Measurements from ENCODE around the gene CDH4.

Gene CDH4

DNA sequence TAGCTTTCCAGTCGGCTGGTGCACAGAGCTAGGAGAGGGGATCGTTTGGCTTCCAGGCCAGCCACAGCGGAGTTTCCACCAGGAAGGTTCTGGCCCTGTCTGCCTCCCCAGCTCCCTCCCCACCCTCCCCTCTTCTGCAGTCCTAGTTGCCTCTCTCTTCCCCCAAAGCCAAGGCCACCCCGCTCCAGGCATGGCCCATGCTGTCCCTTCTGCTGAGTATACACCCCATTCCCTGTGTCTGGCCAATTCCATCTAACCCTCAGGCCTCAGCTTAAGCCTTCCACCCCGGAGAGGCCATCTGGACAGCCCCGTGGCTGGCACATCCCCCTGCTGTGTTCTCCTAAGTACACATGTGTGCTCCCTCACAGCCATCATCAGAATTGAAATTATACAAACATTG, 167.4 kb downstream of the CDH4 start:
- Histone ChIP-seq H3K4me3 (ENCODE audit: low read depth, low read length) (no peak overlapping the region), H3K27ac (ENCODE audit: extremely low read depth, low read depth, low read length) (no peak overlapping the region), H3K9me3 (ENCODE audit: control insufficient read depth, insufficient read depth, low read depth, low read length) (no peaks in the 10 kb centered on the region), H3K4me1 (ENCODE audit: control insufficient read depth, insufficient read depth, low read length) (no peaks in the 10 kb centered on the region), H3K36me3 (ENCODE audit: control insufficient read depth in 2 of 2, insufficient read depth in 1 of 2, low read length in 2 of 2) (no peaks in the 10 kb centered on the region)
- no peak for TF ChIP-seq ZNF292 (tag by site-specific recombination; IDR thresholded peaks at IDR 0.05; ENCODE audit: borderline replicate concordance, low read depth)
- TF ChIP-seq, protein P1, sequence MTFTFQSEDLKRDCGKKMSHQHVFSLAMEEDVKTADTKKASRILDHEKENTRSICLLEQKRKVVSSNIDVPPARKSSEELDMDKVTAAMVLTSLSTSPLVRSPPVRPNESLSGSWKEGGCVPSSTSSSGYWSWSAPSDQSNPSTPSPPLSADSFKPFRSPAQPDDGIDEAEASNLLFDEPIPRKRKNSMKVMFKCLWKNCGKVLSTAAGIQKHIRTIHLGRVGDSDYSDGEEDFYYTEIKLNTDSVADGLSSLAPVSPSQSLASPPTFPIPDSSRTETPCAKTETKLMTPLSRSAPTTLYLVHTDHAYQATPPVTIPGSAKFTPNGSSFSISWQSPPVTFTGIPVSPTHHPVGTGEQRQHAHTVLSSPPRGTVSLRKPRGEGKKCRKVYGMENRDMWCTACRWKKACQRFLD (tag by site-specific recombination; IDR thresholded peaks at IDR 0.05), result no peak
- TF ChIP-seq SP3 (tag by site-specific recombination; IDR thresholded peaks at IDR 0.05), result no peak
- TF ChIP-seq, protein P2, sequence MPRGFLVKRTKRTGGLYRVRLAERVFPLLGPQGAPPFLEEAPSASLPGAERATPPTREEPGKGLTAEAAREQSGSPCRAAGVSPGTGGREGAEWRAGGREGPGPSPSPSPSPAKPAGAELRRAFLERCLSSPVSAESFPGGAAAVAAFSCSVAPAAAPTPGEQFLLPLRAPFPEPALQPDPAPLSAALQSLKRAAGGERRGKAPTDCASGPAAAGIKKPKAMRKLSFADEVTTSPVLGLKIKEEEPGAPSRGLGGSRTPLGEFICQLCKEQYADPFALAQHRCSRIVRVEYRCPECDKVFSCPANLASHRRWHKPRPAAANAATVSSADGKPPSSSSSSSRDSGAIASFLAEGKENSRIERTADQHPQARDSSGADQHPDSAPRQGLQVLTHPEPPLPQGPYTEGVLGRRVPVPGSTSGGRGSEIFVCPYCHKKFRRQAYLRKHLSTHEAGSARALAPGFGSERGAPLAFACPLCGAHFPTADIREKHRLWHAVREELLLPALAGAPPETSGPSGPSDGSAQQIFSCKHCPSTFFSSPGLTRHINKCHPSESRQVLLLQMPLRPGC (tag by site-specific recombination; IDR thresholded peaks at IDR 0.05), result no peak
- TF ChIP-seq, protein P3, sequence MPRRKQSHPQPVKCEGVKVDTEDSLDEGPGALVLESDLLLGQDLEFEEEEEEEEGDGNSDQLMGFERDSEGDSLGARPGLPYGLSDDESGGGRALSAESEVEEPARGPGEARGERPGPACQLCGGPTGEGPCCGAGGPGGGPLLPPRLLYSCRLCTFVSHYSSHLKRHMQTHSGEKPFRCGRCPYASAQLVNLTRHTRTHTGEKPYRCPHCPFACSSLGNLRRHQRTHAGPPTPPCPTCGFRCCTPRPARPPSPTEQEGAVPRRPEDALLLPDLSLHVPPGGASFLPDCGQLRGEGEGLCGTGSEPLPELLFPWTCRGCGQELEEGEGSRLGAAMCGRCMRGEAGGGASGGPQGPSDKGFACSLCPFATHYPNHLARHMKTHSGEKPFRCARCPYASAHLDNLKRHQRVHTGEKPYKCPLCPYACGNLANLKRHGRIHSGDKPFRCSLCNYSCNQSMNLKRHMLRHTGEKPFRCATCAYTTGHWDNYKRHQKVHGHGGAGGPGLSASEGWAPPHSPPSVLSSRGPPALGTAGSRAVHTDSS (tag by site-specific recombination; IDR thresholded peaks at IDR 0.05), result no peak
- no peak for TF ChIP-seq ZNF600 (tag by site-specific recombination; IDR thresholded peaks at IDR 0.05)
- TF ChIP-seq ZNF626 (tag by site-specific recombination; IDR thresholded peaks at IDR 0.05), result no peak
- TF ChIP-seq, protein P4, sequence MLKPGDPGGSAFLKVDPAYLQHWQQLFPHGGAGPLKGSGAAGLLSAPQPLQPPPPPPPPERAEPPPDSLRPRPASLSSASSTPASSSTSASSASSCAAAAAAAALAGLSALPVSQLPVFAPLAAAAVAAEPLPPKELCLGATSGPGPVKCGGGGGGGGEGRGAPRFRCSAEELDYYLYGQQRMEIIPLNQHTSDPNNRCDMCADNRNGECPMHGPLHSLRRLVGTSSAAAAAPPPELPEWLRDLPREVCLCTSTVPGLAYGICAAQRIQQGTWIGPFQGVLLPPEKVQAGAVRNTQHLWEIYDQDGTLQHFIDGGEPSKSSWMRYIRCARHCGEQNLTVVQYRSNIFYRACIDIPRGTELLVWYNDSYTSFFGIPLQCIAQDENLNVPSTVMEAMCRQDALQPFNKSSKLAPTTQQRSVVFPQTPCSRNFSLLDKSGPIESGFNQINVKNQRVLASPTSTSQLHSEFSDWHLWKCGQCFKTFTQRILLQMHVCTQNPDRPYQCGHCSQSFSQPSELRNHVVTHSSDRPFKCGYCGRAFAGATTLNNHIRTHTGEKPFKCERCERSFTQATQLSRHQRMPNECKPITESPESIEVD (tag by site-specific recombination; IDR thresholded peaks at IDR 0.05), result no peak
- no peak for TF ChIP-seq ZNF140 (tag by site-specific recombination; IDR thresholded peaks at IDR 0.05)
- TF ChIP-seq, protein P5, sequence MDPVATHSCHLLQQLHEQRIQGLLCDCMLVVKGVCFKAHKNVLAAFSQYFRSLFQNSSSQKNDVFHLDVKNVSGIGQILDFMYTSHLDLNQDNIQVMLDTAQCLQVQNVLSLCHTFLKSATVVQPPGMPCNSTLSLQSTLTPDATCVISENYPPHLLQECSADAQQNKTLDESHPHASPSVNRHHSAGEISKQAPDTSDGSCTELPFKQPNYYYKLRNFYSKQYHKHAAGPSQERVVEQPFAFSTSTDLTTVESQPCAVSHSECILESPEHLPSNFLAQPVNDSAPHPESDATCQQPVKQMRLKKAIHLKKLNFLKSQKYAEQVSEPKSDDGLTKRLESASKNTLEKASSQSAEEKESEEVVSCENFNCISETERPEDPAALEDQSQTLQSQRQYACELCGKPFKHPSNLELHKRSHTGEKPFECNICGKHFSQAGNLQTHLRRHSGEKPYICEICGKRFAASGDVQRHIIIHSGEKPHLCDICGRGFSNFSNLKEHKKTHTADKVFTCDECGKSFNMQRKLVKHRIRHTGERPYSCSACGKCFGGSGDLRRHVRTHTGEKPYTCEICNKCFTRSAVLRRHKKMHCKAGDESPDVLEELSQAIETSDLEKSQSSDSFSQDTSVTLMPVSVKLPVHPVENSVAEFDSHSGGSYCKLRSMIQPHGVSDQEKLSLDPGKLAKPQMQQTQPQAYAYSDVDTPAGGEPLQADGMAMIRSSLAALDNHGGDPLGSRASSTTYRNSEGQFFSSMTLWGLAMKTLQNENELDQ (tag by site-specific recombination; IDR thresholded peaks at IDR 0.05; ENCODE audit: low read depth), result no peak
- POLR2A ChIA-PET, result no interaction called here
- CTCF ChIA-PET, result interaction anchor here (0.6 kb wide), 2 partner anchors 313 to 477 kb away, joined by 3 read pairs; no protein-coding TSS in a partner anchor

DNA sequence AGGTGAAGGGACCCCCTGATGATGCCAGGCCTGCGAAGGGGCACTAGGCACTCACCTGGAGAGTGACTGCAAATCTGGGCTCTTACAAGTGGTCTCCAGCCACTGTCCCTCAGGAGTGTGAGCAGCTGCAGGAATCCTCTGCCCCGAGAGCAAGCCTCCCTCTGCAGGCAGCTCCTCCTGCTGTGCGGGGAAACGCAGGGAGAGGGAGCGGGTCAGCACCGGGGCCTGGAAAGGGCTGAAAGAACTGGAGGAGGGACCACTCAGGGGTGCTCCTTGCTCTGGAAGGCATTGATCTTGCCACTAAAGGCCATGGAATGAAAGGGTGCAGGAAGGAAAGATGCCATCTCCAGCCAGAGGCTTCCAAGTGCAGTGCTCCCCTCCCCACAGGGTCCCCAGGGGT, 168.0 kb downstream of the CDH4 start:
- H3K4me1 ChIP-seq (ENCODE audit: control insufficient read depth, insufficient read depth, low read length), result no peaks in the 10 kb centered on the region
- no peak overlapping the region for H3K27ac ChIP-seq (ENCODE audit: extremely low read depth, low read depth, low read length)
- no peaks in the 10 kb centered on the region for H3K36me3 ChIP-seq (ENCODE audit: control insufficient read depth in 2 of 2, insufficient read depth in 1 of 2, low read length in 2 of 2)
- H3K4me3 ChIP-seq (ENCODE audit: low read depth, low read length), result no peak overlapping the region
- POLR2A ChIA-PET, result no interaction called here
- no peaks in the 10 kb centered on the region for H3K9me3 ChIP-seq (ENCODE audit: control insufficient read depth, insufficient read depth, low read depth, low read length)
- no peak for TF ChIP-seq ZNF354C (tag by site-specific recombination; IDR thresholded peaks at IDR 0.05; ENCODE audit: borderline replicate concordance, low read depth)
- TF ChIP-seq ZNF514 (tag by site-specific recombination; IDR thresholded peaks at IDR 0.05), result no peak
- no peak for TF ChIP-seq SP2 (tag by site-specific recombination; IDR thresholded peaks at IDR 0.05)
- TF ChIP-seq, protein P6, sequence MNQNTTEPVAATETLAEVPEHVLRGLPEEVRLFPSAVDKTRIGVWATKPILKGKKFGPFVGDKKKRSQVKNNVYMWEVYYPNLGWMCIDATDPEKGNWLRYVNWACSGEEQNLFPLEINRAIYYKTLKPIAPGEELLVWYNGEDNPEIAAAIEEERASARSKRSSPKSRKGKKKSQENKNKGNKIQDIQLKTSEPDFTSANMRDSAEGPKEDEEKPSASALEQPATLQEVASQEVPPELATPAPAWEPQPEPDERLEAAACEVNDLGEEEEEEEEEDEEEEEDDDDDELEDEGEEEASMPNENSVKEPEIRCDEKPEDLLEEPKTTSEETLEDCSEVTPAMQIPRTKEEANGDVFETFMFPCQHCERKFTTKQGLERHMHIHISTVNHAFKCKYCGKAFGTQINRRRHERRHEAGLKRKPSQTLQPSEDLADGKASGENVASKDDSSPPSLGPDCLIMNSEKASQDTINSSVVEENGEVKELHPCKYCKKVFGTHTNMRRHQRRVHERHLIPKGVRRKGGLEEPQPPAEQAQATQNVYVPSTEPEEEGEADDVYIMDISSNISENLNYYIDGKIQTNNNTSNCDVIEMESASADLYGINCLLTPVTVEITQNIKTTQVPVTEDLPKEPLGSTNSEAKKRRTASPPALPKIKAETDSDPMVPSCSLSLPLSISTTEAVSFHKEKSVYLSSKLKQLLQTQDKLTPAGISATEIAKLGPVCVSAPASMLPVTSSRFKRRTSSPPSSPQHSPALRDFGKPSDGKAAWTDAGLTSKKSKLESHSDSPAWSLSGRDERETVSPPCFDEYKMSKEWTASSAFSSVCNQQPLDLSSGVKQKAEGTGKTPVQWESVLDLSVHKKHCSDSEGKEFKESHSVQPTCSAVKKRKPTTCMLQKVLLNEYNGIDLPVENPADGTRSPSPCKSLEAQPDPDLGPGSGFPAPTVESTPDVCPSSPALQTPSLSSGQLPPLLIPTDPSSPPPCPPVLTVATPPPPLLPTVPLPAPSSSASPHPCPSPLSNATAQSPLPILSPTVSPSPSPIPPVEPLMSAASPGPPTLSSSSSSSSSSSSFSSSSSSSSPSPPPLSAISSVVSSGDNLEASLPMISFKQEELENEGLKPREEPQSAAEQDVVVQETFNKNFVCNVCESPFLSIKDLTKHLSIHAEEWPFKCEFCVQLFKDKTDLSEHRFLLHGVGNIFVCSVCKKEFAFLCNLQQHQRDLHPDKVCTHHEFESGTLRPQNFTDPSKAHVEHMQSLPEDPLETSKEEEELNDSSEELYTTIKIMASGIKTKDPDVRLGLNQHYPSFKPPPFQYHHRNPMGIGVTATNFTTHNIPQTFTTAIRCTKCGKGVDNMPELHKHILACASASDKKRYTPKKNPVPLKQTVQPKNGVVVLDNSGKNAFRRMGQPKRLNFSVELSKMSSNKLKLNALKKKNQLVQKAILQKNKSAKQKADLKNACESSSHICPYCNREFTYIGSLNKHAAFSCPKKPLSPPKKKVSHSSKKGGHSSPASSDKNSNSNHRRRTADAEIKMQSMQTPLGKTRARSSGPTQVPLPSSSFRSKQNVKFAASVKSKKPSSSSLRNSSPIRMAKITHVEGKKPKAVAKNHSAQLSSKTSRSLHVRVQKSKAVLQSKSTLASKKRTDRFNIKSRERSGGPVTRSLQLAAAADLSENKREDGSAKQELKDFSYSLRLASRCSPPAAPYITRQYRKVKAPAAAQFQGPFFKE (tag by site-specific recombination; IDR thresholded peaks at IDR 0.05; ENCODE audit: borderline replicate concordance), result no peak
- TF ChIP-seq WT1 (tag by site-specific recombination; IDR thresholded peaks at IDR 0.05), result no peak
- CTCF ChIA-PET, result interaction anchor here (0.6 kb wide), 1 partner anchor 312 kb away, joined by 3 read pairs; no protein-coding TSS in a partner anchor
